Measurements from ENCODE around the gene FGB. TPM values are rescaled to one million over a fixed set of nuclear protein-coding genes. Genes with fewer than 3 reads are reported as not detected.
"Not testable (repeated sequence)": the region's sequence is repeated elsewhere in the genome, so short reads cannot be mapped to it uniquely, and the experiment has no call there.

Gene FGB
- total and polyA plus RNA-seq, 2 donors (not counting 1 experiment from before 2014, with no cell fraction given) = not detected

DNA sequence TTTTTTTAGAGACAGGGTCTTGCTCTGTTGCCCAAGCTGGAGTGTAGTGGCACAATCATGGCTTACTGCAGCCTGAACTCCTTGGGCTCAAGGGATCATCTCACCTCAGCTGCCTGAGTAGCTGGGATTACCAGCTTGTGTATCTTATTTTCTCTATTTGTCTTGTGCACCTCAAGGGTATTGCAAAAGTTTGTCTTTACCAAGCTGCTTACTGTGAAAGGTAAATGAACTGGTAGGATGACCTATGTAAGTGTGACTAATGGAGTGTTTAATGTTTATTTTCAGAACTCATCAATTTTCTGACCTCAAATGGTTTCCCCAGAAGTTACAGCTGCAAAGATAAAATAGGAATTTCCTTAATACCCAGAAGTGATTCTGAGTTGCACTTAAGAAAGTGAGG is 33.0 kb downstream of the FGB start:
- CTCF ChIA-PET = no interaction called here
- no peak for DNase-seq
- POLR2A ChIA-PET = no interaction called here

DNA sequence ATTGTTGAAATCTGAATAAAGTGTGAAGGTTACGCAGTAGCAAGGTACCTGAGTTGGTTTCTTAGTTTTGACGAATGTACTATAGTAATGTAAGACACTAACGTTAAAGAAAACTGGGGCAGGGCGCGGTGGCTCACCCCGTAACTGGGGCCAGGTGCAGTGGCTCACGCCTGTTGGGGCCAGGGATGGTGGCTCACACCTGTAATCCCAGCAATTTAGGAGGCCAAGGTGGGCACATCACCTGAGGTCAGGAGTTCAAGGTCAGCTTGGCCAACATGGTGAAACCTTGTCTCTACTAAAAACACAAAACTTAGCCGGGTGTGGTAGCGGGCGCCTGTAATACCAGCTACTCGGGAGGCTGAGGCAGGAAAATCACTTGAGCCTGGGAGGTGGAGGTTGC is 34.5 kb downstream of the FGB start:
- peaks cover 17% of the 10 kb centered on the region for H3K27me3 Mint-ChIP-seq
- H3K27ac ChIP-seq (ENCODE audit: low read length in 2 of 2); DNase-seq; H3K9ac ChIP-seq (ENCODE audit: low read length); H3K4me2 ChIP-seq (replicated peaks; ENCODE audit: low read depth, low read length, poor library complexity, severe bottlenecking); H3K4me1 ChIP-seq (ENCODE audit: control insufficient read depth in 2 of 2, insufficient read depth in 2 of 2, low read length in 2 of 2); H3K79me2 ChIP-seq (ENCODE audit: control insufficient read depth, insufficient read depth, low read length); H3K9me3 Mint-ChIP-seq (ENCODE audit: insufficient read depth); H3K27ac Mint-ChIP-seq; H3K36me3 ChIP-seq (replicated peaks in 1 of 2; ENCODE audit: control extremely low read depth in 1 of 2, control insufficient read depth in 1 of 2, extremely low read depth in 1 of 2, insufficient read depth in 2 of 2, low read length in 1 of 2); POLR2A ChIA-PET; H3K27me3 ChIP-seq (replicated peaks in 1 of 4; ENCODE audit: control extremely low read depth in 1 of 4, control insufficient read depth in 3 of 4, insufficient read depth in 4 of 4, low read length in 3 of 4); H3K4me3 ChIP-seq (ENCODE audit: control extremely low read depth in 1 of 5, extremely low read depth in 1 of 5, insufficient read depth in 1 of 5, low read depth in 2 of 5, low read length in 4 of 5); H3K4me1 Mint-ChIP-seq; H4K20me1 ChIP-seq (ENCODE audit: control insufficient read depth, insufficient read depth, low read length, poor library complexity, severe bottlenecking); H3K9me3 ChIP-seq (ENCODE audit: control extremely low read depth in 1 of 3, control insufficient read depth in 2 of 3, insufficient read depth in 1 of 3, low read length in 2 of 3); H2AFZ ChIP-seq (ENCODE audit: insufficient read depth, low read depth, low read length, poor library complexity, severe bottlenecking); ATAC-seq (ENCODE audit: low read depth); intact Hi-C loops (cut with micrococcal nuclease); CTCF ChIA-PET; H3K4me3 Mint-ChIP-seq: not testable (repeated sequence)
- WGBS (ENCODE audit: insufficient coverage) = 98% methylated on average over 10 of the region's 11 CpGs

More for the DNA sequence above, 33.0 kb downstream of the FGB start:
- Histone ChIP-seq H3K79me2 (ENCODE audit: control insufficient read depth, insufficient read depth, low read length) (no peaks in the 10 kb centered on the region), H3K9me3 (ENCODE audit: control extremely low read depth in 1 of 3, control insufficient read depth in 2 of 3, insufficient read depth in 1 of 3, low read length in 2 of 3) (no peaks in the 10 kb centered on the region), H3K4me1 (ENCODE audit: control insufficient read depth in 2 of 2, insufficient read depth in 2 of 2, low read length in 2 of 2) (no peaks in the 10 kb centered on the region), H4K20me1 (ENCODE audit: control insufficient read depth, insufficient read depth, low read length, poor library complexity, severe bottlenecking) (no peaks in the 10 kb centered on the region), H2AFZ (ENCODE audit: insufficient read depth, low read depth, low read length, poor library complexity, severe bottlenecking) (no peak overlapping the region), H3K9ac (ENCODE audit: low read length) (no peak overlapping the region), H3K27ac (ENCODE audit: low read length in 2 of 2) (no peak overlapping the region), H3K4me3 (ENCODE audit: control extremely low read depth in 1 of 5, extremely low read depth in 1 of 5, insufficient read depth in 1 of 5, low read depth in 2 of 5, low read length in 4 of 5) (no peak overlapping the region), H3K36me3 (replicated peaks in 1 of 2; ENCODE audit: control extremely low read depth in 1 of 2, control insufficient read depth in 1 of 2, extremely low read depth in 1 of 2, insufficient read depth in 2 of 2, low read length in 1 of 2) (no peaks in the 10 kb centered on the region), H3K27me3 (replicated peaks in 1 of 4; ENCODE audit: control extremely low read depth in 1 of 4, control insufficient read depth in 3 of 4, insufficient read depth in 4 of 4, low read length in 3 of 4) (peaks cover 0 to 3% (median under 1%) of the 10 kb centered on the region in 4 experiments), H3K4me2 (replicated peaks; ENCODE audit: low read depth, low read length, poor library complexity, severe bottlenecking) (no peak overlapping the region)
- TF ChIP-seq, protein P1, sequence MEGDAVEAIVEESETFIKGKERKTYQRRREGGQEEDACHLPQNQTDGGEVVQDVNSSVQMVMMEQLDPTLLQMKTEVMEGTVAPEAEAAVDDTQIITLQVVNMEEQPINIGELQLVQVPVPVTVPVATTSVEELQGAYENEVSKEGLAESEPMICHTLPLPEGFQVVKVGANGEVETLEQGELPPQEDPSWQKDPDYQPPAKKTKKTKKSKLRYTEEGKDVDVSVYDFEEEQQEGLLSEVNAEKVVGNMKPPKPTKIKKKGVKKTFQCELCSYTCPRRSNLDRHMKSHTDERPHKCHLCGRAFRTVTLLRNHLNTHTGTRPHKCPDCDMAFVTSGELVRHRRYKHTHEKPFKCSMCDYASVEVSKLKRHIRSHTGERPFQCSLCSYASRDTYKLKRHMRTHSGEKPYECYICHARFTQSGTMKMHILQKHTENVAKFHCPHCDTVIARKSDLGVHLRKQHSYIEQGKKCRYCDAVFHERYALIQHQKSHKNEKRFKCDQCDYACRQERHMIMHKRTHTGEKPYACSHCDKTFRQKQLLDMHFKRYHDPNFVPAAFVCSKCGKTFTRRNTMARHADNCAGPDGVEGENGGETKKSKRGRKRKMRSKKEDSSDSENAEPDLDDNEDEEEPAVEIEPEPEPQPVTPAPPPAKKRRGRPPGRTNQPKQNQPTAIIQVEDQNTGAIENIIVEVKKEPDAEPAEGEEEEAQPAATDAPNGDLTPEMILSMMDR (IDR thresholded peaks at IDR 0.05) = no peak
- TF ChIP-seq EZH2 (IDR thresholded peaks at IDR 0.05; ENCODE audit: borderline replicate concordance, insufficient read depth, low read depth, low read length, poor library complexity, severe bottlenecking) = no peak
- H3K4me3 Mint-ChIP-seq = no peak overlapping the region
- H3K27ac Mint-ChIP-seq = no peak overlapping the region
- intact Hi-C loops (cut with micrococcal nuclease) = no loop called here
- no peak for ATAC-seq (ENCODE audit: low read depth)
- no peaks in the 10 kb centered on the region for H3K9me3 Mint-ChIP-seq (ENCODE audit: insufficient read depth)
- H3K27me3 Mint-ChIP-seq = peaks cover 8% of the 10 kb centered on the region
- no peaks in the 10 kb centered on the region for H3K4me1 Mint-ChIP-seq
